Measurements from ENCODE around the gene RPS14.

GRCh38 chr5:150404121-150404520, 45.4 kb downstream of the RPS14 start:
- TF ChIP-seq CTCF (IDR thresholded peaks at IDR 0.05), result no peak
- TF ChIP-seq REST (IDR thresholded peaks at IDR 0.05; ENCODE audit: low read depth, low read length), result no peak

All from SK-N-SH (cell line).